ENCODE measurements around the gene NXPH4.

DNA sequence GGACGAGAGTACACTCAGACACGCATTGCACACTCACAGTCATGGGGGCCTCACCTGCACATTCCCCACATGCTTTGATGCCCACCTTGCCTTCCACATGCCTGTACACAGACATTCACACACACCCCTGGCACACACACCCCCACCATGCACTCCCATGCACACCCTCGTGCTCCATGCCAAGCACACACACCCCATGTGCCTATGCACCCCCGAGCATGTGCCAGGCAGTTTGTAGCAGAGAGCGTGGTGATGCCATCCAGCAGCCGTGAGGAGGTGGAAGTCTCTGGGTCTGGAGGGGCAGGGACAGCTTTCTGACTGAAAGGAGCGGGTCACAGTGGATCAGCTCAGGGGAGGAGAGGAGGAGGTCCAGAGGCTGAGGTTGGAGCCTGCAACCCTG lies 10.7 kb upstream of the NXPH4 start:
- TF ChIP-seq, protein P1, sequence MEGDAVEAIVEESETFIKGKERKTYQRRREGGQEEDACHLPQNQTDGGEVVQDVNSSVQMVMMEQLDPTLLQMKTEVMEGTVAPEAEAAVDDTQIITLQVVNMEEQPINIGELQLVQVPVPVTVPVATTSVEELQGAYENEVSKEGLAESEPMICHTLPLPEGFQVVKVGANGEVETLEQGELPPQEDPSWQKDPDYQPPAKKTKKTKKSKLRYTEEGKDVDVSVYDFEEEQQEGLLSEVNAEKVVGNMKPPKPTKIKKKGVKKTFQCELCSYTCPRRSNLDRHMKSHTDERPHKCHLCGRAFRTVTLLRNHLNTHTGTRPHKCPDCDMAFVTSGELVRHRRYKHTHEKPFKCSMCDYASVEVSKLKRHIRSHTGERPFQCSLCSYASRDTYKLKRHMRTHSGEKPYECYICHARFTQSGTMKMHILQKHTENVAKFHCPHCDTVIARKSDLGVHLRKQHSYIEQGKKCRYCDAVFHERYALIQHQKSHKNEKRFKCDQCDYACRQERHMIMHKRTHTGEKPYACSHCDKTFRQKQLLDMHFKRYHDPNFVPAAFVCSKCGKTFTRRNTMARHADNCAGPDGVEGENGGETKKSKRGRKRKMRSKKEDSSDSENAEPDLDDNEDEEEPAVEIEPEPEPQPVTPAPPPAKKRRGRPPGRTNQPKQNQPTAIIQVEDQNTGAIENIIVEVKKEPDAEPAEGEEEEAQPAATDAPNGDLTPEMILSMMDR (conservative IDR thresholded peaks at IDR 0.05; ENCODE audit: low read length), result no peak
- TF ChIP-seq EZH2phosphoT487 (IDR thresholded peaks at IDR 0.05; ENCODE audit: borderline replicate concordance), result no peak
